Measurements from ENCODE around the gene XDH.

Gene XDH

GRCh38 chr2:31365348-31365747 is 49.2 kb downstream of the XDH start:
- no peak for DNase-seq (ENCODE audit: low read depth in 2 of 2)

- DNase-seq (ENCODE audit: low read depth in 2 of 2) = no peak
Measured at GRCh38 chr2:31363956-31364750, 50.4 kb downstream of the XDH start.

- DNase-seq (ENCODE audit: low read depth in 2 of 2) = no peak
Measured at GRCh38 chr2:31362581-31362980, 52.0 kb downstream of the XDH start.

- no peak for DNase-seq (ENCODE audit: low read depth in 2 of 2)
Measured at GRCh38 chr2:31359229-31359628, 55.3 kb downstream of the XDH start.

- DNase-seq (ENCODE audit: low read depth in 2 of 2) = no peak
Measured at GRCh38 chr2:31354837-31355236, 59.7 kb downstream of the XDH start.

- no peak for DNase-seq (ENCODE audit: low read depth in 2 of 2)
Measured at GRCh38 chr2:31353179-31353578, 61.4 kb downstream of the XDH start.

GRCh38 chr2:31349684-31350083 is 64.9 kb downstream of the XDH start:
- no peak for DNase-seq (ENCODE audit: low read depth in 2 of 2)

GRCh38 chr2:31349160-31349559 is 65.4 kb downstream of the XDH start:
- DNase-seq (ENCODE audit: low read depth in 2 of 2) = no peak

GRCh38 chr2:31348618-31349017 is 65.9 kb downstream of the XDH start:
- no peak for DNase-seq (ENCODE audit: low read depth in 2 of 2)

GRCh38 chr2:31347750-31348149 is 66.8 kb downstream of the XDH start:
- no peak for DNase-seq (ENCODE audit: low read depth in 2 of 2)

- DNase-seq (ENCODE audit: low read depth in 2 of 2) = no peak
Measured at GRCh38 chr2:31347319-31347718, 67.2 kb downstream of the XDH start.

GRCh38 chr2:31344447-31344846 is 70.1 kb downstream of the XDH start:
- DNase-seq (ENCODE audit: low read depth in 2 of 2) = no peak

GRCh38 chr2:31341351-31341750 is 73.2 kb downstream of the XDH start:
- no peak for DNase-seq (ENCODE audit: low read depth in 2 of 2)

GRCh38 chr2:31339696-31340095 is 74.8 kb downstream of the XDH start:
- no peak for DNase-seq (ENCODE audit: low read depth in 2 of 2)

- no peak for DNase-seq (ENCODE audit: low read depth in 2 of 2)
Measured at GRCh38 chr2:31337860-31338259, 76.7 kb downstream of the XDH start.

GRCh38 chr2:31337197-31337596 is 77.3 kb downstream of the XDH start:
- no peak for DNase-seq (ENCODE audit: low read depth in 2 of 2)

- no peak for DNase-seq (ENCODE audit: low read depth in 2 of 2)
Measured at GRCh38 chr2:31335921-31336585, 78.5 kb downstream of the XDH start.

- no peak for DNase-seq (ENCODE audit: low read depth in 2 of 2)
Measured at GRCh38 chr2:31334311-31335026, 80.1 kb downstream of the XDH start.

- peak; percentile 37 to 54 for DNase-seq (ENCODE audit: low read depth in 2 of 2)
Measured at GRCh38 chr2:31333527-31334183, 80.9 kb downstream of the XDH start.

- no peak for DNase-seq (ENCODE audit: low read depth in 2 of 2)
Measured at GRCh38 chr2:31333046-31333445, 81.5 kb downstream of the XDH start.

GRCh38 chr2:31332521-31332920 is 82.0 kb downstream of the XDH start:
- DNase-seq (ENCODE audit: low read depth in 2 of 2) = no peak

- DNase-seq (ENCODE audit: low read depth in 2 of 2) = no peak
Measured at GRCh38 chr2:31331156-31331555, 83.4 kb downstream of the XDH start.

All from stimulated activated CD8-positive, alpha-beta memory T cell treated with anti-CD3 and anti-CD28 coated beads, Interleukin-7, amount 100 ng/mL, for 1 hour (primary cell).